ENCODE data around the gene KCNQ1.
A peak's percentile ranks its signal among the peaks of the same experiment; 100 is the strongest.

KCNQ1 gene

GRCh38 chr11:2444821-2445745 is at the start of gene KCNQ1:
Gene KCNQ1, plus strand, starts transcription at chr11:2445008. Its CDS starts 91 bp downstream, at chr11:2445099.
- no peak for DNase-seq (ENCODE audit: low read depth in 2 of 3, low spot score in 1 of 3)

GRCh38 chr11:2395211-2395730 is 49.5 kb upstream of the KCNQ1 start:
- no peak for DNase-seq (ENCODE audit: low read depth in 2 of 3, low spot score in 1 of 3)

- DNase-seq (ENCODE audit: low read depth in 2 of 3, low spot score in 1 of 3), result no peak
These were observed 49.0 kb upstream of the KCNQ1 start for GRCh38 chr11:2395856-2396255.

- DNase-seq (ENCODE audit: low read depth in 2 of 3, low spot score in 1 of 3), result no peak
These were observed 48.3 kb upstream of the KCNQ1 start for GRCh38 chr11:2396471-2396870.

GRCh38 chr11:2397005-2397404 is 47.8 kb upstream of the KCNQ1 start:
- no peak for DNase-seq (ENCODE audit: low read depth in 2 of 3, low spot score in 1 of 3)

- DNase-seq (ENCODE audit: low read depth in 2 of 3, low spot score in 1 of 3), result no peak
These were observed 46.0 kb upstream of the KCNQ1 start for GRCh38 chr11:2398664-2399355.

- DNase-seq (ENCODE audit: low read depth in 2 of 3, low spot score in 1 of 3), result no peak
These were observed 45.2 kb upstream of the KCNQ1 start for GRCh38 chr11:2399488-2400068.

GRCh38 chr11:2400069-2400761 is 44.6 kb upstream of the KCNQ1 start, which contains the start of gene TSSC4:
Gene TSSC4, plus strand, starts transcription at chr11:2400750. Its CDS starts 1,884 bp downstream, at chr11:2402634.
- peak; percentile 99 for DNase-seq (ENCODE audit: low read depth in 2 of 3, low spot score in 1 of 3)

GRCh38 chr11:2400762-2401435 is 43.9 kb upstream of the KCNQ1 start:
- no peak for DNase-seq (ENCODE audit: low read depth in 2 of 3, low spot score in 1 of 3)

- DNase-seq (ENCODE audit: low read depth in 2 of 3, low spot score in 1 of 3), result no peak
These were observed 43.3 kb upstream of the KCNQ1 start for GRCh38 chr11:2401436-2401984.

GRCh38 chr11:2402106-2402505 is 42.7 kb upstream of the KCNQ1 start:
- no peak for DNase-seq (ENCODE audit: low read depth in 2 of 3, low spot score in 1 of 3)

GRCh38 chr11:2402890-2403645 is 41.7 kb upstream of the KCNQ1 start:
- no peak for DNase-seq (ENCODE audit: low read depth in 2 of 3, low spot score in 1 of 3)

GRCh38 chr11:2404735-2405196 is 40.0 kb upstream of the KCNQ1 start:
- no peak for DNase-seq (ENCODE audit: low read depth in 2 of 3, low spot score in 1 of 3)

GRCh38 chr11:2406451-2406850 is 38.4 kb upstream of the KCNQ1 start:
- DNase-seq (ENCODE audit: low read depth in 2 of 3, low spot score in 1 of 3), result no peak

GRCh38 chr11:2406878-2407410 is 37.9 kb upstream of the KCNQ1 start:
- DNase-seq (ENCODE audit: low read depth in 2 of 3, low spot score in 1 of 3), result no peak

- no peak for DNase-seq (ENCODE audit: low read depth in 2 of 3, low spot score in 1 of 3)
These were observed 36.1 kb upstream of the KCNQ1 start for GRCh38 chr11:2408671-2409070.

- DNase-seq (ENCODE audit: low read depth in 2 of 3, low spot score in 1 of 3), result no peak
These were observed 35.7 kb upstream of the KCNQ1 start for GRCh38 chr11:2409126-2409525.

- no peak for DNase-seq (ENCODE audit: low read depth in 2 of 3, low spot score in 1 of 3)
These were observed 35.0 kb upstream of the KCNQ1 start for GRCh38 chr11:2409611-2410468.
